Dendritic cell treated with granulocyte-macrophage colony-stimulating factor and Interleukin-4, amounts not matched to agents 40 ng/mL and 50 ng/mL, for 4 days (primary cell): ENCODE measurements around the gene U2AF2.

Experiments used
- H3K27ac Mint-ChIP-seq: one replicate; pipeline ENCODE4 v1.8.0; 2022; ENCODE audit warnings: mild to moderate bottlenecking, mixed read lengths
- H3K27me3 Mint-ChIP-seq: one replicate; pipeline ENCODE4 v1.8.0; 2022; ENCODE audit warnings: mild to moderate bottlenecking, mixed read lengths
- H3K36me3 Mint-ChIP-seq: one replicate; pipeline ENCODE4 v1.8.0; 2022; ENCODE audit warnings: low read depth, mixed read lengths
- H3K4me1 Mint-ChIP-seq: one replicate; pipeline ENCODE4 v1.8.0; 2022; ENCODE audit warnings: low read depth, mixed read lengths
- H3K4me3 Mint-ChIP-seq: one replicate; pipeline ENCODE4 v1.8.0; 2022; ENCODE audit warnings: mild to moderate bottlenecking, moderate library complexity, mixed read lengths
- H3K9me3 Mint-ChIP-seq: one replicate; pipeline ENCODE4 v1.8.0; 2022; ENCODE audit warnings: mixed read lengths
- intact Hi-C: fragments of 100-400 bp; cut with micrococcal nuclease; formaldehyde crosslinking; loops from one replicate; pipeline ENCODE4 v1.15.0; 2022

Gene U2AF2

GRCh38 chr19:55684946-55685681 lies 30.3 kb downstream of the U2AF2 start:
- Mint-ChIP-seq H3K27ac (no peak overlapping the region), H3K4me1 (peaks cover 50% of the 10 kb centered on the region), H3K27me3 (no peaks in the 10 kb centered on the region), H3K36me3 (peaks cover 95% of the 10 kb centered on the region), H3K4me3 (no peak overlapping the region), H3K9me3 (no peaks in the 10 kb centered on the region)
- intact Hi-C loops = no loop called here

- intact Hi-C loops = no loop called here
- Mint-ChIP-seq H3K27ac (no peak overlapping the region), H3K4me3 (no peak overlapping the region), H3K4me1 (peaks cover 44% of the 10 kb centered on the region), H3K36me3 (peaks cover 95% of the 10 kb centered on the region), H3K27me3 (no peaks in the 10 kb centered on the region), H3K9me3 (no peaks in the 10 kb centered on the region)
Measured at GRCh38 chr19:55685776-55686175, 30.9 kb downstream of the U2AF2 start.

GRCh38 chr19:55686311-55687050 lies 31.6 kb downstream of the U2AF2 start:
- H3K4me1 Mint-ChIP-seq = peaks cover 38% of the 10 kb centered on the region
- no peaks in the 10 kb centered on the region for H3K9me3 Mint-ChIP-seq
- H3K27ac Mint-ChIP-seq = no peak overlapping the region
- H3K36me3 Mint-ChIP-seq = peaks cover 95% of the 10 kb centered on the region
- H3K4me3 Mint-ChIP-seq = no peak overlapping the region
- intact Hi-C loops = no loop called here
- H3K27me3 Mint-ChIP-seq = no peaks in the 10 kb centered on the region

DNA sequence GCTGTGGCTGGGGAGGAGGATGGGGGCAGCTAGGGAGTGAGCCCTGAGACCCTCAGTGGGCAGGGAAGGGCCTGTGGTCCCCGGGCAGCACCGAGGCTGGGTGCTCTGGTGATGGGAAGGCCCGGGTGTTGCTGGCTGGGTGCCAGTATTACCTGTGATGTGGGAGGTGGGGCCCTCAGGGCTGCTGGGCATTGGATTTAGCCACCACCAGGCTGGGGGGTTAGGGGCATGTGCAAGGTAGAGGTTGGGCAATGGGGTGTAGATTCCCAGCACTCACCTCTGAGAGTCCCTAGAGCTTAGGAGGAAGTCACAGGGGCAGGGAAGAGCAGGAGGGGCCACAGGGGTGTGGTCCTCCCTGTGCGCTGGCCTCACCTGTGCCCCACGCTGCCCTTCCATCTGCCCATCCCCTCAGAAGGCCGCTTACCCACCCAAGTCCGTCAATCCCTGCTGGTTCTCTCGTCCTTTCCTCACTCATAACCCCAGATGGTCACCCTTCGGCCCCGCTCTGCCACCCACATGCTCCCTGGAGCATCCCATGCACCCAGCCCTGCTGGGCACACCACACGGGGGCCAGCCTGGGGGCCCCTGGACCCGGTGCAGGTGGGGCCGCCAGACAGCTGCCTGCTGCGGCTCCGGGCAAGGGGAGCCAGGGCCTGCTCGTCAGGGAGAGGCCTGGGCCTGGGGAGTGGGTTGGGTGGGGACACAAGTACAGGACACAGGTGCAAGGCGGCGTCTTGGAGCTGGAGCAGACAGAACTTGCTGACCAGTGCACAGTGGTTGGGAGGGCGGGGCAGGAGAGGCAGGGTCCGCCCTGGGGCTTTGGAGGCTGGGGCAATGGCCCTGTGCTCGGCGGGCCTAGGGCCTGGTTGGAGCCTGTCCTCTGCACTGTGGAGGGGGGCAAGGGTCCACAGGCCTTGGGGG lies 32.7 kb downstream of the U2AF2 start:
- no peaks in the 10 kb centered on the region for H3K27me3 Mint-ChIP-seq
- no peak overlapping the region for H3K4me3 Mint-ChIP-seq
- intact Hi-C loops = no loop called here
- H3K36me3 Mint-ChIP-seq = peaks cover 99% of the 10 kb centered on the region
- H3K27ac Mint-ChIP-seq = peak overlapping the region; percentile 51
- H3K4me1 Mint-ChIP-seq = peaks cover 38% of the 10 kb centered on the region
- H3K9me3 Mint-ChIP-seq = no peaks in the 10 kb centered on the region

- intact Hi-C loops = no loop called here
- Mint-ChIP-seq H3K4me3 (no peak overlapping the region), H3K9me3 (no peaks in the 10 kb centered on the region), H3K27ac (peak overlapping the region; percentile 17), H3K36me3 (peaks cover 100% of the 10 kb centered on the region), H3K27me3 (no peaks in the 10 kb centered on the region), H3K4me1 (peaks cover 38% of the 10 kb centered on the region)
Measured at GRCh38 chr19:55688422-55689218, 33.8 kb downstream of the U2AF2 start.

- H3K27me3 Mint-ChIP-seq = no peaks in the 10 kb centered on the region
- peaks cover 100% of the 10 kb centered on the region for H3K36me3 Mint-ChIP-seq
- no peak overlapping the region for H3K4me3 Mint-ChIP-seq
- no peaks in the 10 kb centered on the region for H3K9me3 Mint-ChIP-seq
- intact Hi-C loops = no loop called here
- no peak overlapping the region for H3K27ac Mint-ChIP-seq
- peaks cover 38% of the 10 kb centered on the region for H3K4me1 Mint-ChIP-seq
Measured at GRCh38 chr19:55689411-55690108, 34.7 kb downstream of the U2AF2 start.

GRCh38 chr19:55690109-55690768 lies 35.4 kb downstream of the U2AF2 start:
- peaks cover 100% of the 10 kb centered on the region for H3K36me3 Mint-ChIP-seq

DNA sequence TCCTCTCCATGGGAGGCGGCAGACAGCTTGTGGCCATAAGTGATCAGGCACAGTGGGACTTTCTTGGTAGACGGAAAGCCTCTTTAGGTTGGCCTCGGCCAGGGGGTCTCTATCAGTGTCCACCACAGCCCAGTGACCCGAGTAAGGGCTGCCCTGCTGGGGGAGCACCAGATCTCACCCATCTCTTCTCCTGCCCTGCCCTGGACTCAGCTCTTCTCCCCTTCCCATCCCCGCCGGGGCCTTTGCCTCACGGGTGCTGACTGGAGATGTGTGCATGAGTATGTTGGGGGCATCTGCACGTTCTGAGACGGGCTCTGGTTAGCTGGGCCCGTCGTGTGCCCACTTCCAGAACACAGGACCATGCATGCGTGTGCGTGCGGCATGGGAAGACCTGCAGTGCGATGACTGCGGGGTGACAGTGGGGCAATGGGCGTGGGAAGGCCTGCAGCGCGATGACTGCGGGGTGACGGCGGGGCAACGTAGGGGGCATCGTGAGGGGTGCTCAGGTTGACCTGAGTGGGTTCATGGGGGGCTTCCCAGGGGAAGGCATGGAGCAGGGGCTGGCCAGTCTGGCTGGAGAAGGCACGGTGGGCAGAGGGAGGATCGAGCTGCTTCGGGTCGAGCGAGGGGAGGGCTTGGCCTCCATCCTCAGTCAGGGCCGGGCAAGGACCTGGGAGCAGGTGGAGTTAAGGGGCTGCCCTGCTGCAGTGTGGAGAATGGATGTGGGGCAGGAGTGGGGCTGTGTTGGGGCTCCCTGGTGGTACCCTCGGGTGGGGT lies 36.1 kb downstream of the U2AF2 start:
- intact Hi-C loops = no loop called here
- Mint-ChIP-seq H3K9me3 (no peaks in the 10 kb centered on the region), H3K4me3 (no peak overlapping the region), H3K4me1 (peaks cover 25% of the 10 kb centered on the region), H3K27ac (no peak overlapping the region), H3K36me3 (peaks cover 100% of the 10 kb centered on the region), H3K27me3 (no peaks in the 10 kb centered on the region)

More at GRCh38 chr19:55690109-55690768, 35.4 kb downstream of the U2AF2 start:
- Mint-ChIP-seq H3K9me3 (no peaks in the 10 kb centered on the region), H3K4me3 (no peak overlapping the region), H3K27me3 (no peaks in the 10 kb centered on the region), H3K27ac (no peak overlapping the region), H3K4me1 (peaks cover 32% of the 10 kb centered on the region)
- intact Hi-C loops = no loop called here

DNA sequence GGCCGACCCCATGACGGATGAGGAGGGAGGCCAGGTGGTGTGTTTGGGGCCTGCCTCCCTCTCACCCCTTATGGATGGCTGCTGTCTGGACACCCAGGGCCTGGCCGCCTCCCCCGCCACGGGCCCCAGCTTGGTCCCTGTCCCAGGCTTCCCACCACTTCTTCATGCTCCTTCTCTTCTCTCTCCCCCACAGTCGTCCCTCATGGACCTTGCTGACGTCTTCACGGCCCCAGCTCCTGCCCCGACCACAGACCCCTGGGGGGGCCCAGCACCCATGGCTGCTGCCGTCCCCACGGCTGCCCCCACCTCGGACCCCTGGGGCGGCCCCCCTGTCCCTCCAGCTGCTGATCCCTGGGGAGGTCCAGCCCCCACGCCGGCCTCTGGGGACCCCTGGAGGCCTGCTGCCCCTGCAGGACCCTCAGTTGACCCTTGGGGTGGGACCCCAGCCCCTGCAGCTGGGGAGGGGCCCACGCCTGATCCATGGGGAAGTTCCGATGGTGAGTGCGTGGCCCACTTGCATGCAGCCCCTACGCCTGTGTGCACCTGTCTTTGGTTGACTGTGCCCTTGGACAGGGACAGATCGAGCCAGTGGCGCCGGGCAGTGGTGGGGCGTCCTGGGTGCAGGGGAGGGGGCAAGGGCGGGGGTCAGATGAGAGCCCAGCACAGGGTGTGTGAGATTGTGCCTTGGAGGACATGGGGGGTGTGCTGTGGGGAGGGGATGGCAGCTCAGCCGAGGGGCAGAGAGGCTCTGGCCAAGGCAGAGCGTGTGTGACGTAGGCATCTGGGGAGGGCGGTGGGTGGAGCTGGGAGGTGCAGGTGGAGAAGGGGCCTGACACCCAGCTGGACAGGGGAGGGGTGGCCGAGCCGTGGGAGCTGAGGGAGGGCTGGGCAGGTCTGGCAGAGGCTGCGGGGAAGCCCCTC lies 37.0 kb downstream of the U2AF2 start:
- Mint-ChIP-seq H3K27ac (no peak overlapping the region), H3K9me3 (no peaks in the 10 kb centered on the region), H3K27me3 (no peaks in the 10 kb centered on the region), H3K4me3 (no peak overlapping the region), H3K4me1 (peaks cover 16% of the 10 kb centered on the region), H3K36me3 (peaks cover 100% of the 10 kb centered on the region)
- intact Hi-C loops = no loop called here

DNA sequence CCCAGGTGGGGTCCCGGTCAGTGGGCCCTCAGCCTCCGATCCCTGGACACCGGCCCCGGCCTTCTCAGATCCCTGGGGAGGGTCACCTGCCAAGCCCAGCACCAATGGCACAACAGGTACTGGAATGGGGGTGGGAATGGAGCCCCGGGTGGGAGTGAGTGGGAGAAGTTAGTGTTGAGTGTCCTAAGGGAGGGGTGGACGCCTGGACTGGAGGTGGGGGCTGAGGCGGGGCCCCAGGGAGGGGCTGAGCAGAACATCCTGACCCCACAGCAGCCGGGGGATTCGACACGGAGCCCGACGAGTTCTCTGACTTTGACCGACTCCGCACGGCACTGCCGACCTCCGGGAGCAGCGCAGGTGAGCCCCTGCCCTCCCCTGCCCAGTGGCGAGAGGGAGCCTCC lies 37.8 kb downstream of the U2AF2 start:
- H3K9me3 Mint-ChIP-seq = no peaks in the 10 kb centered on the region
- intact Hi-C loops = no loop called here
- peaks cover 7% of the 10 kb centered on the region for H3K4me1 Mint-ChIP-seq
- H3K36me3 Mint-ChIP-seq = peaks cover 100% of the 10 kb centered on the region
- no peak overlapping the region for H3K4me3 Mint-ChIP-seq
- no peak overlapping the region for H3K27ac Mint-ChIP-seq
- H3K27me3 Mint-ChIP-seq = no peaks in the 10 kb centered on the region

GRCh38 chr19:55693336-55693974 lies 38.6 kb downstream of the U2AF2 start:
- Mint-ChIP-seq H3K27me3 (no peaks in the 10 kb centered on the region), H3K36me3 (peaks cover 100% of the 10 kb centered on the region), H3K4me1 (peaks cover 7% of the 10 kb centered on the region), H3K9me3 (no peaks in the 10 kb centered on the region), H3K27ac (no peak overlapping the region), H3K4me3 (no peak overlapping the region)
- intact Hi-C loops = no loop called here
